Measurements from ENCODE around the gene CIROP.

The CIROP gene

DNA sequence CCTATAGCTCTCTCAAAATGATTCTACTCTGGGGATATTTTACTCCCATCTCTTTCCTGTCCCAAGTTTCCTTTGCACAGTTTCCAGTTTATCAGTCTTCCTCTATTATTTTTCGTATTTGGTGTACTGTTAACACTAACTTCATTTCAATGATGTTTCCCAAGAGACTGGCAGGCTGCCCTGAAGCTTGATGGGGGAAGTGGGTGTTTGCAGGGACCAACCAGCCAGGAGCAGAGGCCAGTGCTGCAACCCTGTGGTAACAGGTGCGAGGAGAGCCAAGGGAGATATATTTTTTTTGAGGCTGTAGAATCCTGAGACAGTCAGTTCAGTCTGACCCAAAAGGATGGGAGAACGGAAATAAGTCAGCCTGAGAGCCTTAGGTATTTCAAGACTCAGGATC, 26.1 kb upstream of the CIROP start:
- no peak for DNase-seq

DNA sequence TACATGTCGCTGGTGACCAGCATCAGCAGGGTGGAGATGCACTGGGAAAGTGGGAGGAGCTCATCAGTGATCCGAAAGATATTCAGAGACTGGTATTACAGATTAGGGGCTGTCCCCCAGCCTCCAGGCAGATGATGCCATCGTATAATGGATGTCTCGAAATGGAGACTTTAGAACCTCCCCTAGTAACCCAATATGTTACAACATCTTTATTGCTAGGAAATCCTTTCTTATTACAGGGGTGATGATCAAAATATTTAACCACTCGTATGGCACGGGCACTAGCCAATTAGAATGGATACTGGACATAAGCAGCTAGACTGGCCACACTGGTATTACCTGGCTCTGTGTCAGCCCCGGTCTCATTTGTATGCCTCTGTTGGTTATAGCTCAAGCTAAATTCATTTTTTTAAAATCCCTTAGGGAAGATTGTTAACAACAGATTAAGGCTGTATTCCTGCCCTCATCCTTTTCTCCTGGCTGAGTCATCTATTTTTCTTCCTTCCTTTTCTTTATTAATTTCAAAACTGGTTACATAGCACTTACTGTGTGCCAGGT, 25.0 kb upstream of the CIROP start:
- DNase-seq, result no peak

DNA sequence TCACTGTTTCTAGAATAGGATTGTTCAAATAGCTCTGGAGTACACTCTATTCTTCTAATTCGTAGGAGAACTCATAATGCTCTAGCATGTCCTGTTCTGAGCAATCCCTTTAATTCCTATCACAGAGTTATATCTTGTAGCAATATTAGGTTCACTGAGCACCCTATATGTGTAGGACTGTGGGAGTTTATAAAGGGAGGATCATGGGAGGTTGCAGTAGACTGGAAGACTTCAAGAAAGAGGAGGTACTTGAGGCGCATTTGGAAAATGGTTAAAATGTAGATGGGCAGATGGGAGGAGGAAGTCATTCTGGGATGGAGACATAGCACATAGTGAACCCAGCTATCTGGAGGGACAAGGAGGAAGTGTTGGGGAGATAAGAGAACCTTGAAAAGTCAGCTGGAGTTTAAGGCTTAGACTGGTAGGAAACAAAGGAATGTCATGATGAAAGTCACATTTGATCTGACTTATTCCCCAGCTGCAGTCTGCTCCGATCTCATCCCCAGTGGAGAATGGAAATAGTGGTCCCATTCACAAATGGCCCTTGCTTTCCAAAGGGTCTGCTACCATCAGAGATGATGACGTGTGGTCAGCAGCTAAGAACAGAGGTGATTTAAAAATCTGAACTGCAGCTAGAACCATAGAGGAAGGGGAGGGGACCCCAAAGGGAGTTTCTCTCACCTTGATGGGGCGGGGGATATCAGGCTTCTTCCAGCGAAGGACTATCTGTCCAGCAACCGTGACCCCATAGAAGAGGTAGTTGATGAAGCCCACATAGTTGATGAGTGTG, 24.4 kb upstream of the CIROP start:
- DNase-seq, result no peak

DNA sequence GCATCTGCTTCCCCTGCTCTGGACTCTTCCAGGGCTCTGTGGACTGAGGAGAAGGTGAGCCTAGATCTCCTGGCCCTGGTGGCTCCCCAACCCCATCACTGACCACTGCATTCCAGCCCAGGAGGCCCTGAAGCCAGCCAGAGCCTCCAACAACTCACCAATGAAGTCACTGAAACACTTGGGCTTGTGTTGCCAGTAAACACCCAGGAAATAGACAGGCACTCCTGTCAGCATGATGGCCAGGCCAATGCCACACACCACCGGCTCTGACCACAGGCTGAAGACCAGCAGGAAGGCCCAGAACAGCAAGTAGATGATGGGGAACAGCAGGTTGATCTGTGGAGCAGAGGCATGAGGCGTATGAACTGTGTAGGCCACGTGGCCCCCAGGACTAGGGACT, 23.1 kb upstream of the CIROP start:
- no peak for DNase-seq

DNA sequence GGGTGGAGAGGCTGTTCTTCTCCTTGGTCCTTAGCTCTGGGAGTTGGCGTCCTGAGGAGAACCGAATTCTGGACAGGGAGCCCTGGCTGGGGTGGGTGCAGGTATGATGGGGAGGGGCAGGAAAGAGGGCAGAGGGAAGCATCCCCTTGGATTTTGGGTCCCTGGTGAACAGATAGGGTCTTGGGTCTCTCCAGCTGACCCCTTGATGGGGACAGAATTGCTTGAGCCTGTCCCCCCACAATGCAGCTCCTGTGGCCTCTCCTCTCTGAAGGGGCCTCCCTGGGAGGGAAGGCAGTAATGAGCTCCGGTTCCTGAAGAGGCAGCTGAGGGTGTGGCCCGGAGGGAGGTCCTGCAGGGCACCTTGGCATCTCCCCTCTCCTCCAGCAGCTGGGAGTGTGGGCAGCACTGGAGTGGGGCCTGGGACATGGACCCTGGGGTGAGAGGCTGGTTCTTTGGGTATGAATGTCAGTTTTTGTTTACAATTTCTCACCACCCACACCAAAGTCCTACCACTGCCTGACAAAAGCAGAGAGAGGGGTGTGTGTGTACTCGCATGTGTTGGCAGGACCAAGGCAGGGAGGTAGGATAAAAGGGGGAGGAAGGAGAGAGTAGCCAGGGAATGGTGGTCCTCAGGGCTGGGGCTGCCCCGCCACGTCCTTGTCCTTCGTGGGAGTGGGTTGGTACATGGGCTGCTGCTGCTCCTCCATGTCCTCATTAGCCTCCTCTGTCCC, 21.9 kb upstream of the CIROP start:
- DNase-seq, result no peak

DNA sequence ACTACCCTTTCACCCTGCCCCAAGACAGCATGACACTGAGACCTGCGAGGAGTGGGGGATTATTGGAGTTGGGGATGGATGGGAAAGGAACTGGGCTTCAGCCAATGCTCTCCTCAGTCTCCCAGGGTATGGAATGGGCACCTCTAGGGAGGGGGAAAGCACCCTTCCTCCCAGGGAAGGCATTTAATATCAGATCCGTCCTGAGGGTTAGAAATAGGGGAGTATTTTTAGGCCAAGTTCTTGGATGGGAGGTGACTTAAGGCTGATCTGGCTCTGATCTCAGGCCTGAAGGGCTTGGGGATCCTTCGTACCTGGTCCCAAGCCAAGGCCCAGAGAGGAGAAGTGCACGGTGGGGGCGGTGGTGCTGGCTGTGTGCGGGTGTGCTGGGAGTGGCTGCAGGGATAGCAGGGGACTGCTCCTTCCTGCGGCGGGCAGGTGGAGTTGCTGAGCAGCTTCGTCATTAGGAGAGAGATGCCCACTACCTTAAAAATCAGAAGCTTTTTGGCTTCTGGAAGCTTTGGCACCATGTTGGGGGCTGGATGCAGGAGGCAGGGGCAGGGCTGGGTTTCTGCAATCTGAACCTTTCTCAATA, 21.2 kb upstream of the CIROP start:
- DNase-seq, result no peak

DNA sequence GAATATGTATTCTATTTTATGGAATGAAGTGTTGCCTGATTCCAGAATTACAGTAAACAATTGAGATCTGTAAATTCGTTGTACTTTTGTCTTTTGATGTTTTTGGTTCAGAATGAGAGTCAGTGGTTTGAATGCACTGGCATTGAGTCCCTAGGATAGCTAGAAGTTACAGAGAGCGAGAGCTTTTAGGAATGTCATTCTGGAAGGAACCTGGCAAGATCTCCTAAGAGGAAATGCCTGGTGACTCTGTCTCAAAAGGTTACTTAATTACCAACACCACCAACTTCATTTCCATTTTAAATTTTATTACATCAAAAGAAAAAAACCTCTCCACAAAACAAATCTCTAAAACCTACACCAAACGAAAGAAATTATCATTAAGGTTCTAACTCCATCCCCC, 20.2 kb upstream of the CIROP start:
- DNase-seq, result no peak

DNA sequence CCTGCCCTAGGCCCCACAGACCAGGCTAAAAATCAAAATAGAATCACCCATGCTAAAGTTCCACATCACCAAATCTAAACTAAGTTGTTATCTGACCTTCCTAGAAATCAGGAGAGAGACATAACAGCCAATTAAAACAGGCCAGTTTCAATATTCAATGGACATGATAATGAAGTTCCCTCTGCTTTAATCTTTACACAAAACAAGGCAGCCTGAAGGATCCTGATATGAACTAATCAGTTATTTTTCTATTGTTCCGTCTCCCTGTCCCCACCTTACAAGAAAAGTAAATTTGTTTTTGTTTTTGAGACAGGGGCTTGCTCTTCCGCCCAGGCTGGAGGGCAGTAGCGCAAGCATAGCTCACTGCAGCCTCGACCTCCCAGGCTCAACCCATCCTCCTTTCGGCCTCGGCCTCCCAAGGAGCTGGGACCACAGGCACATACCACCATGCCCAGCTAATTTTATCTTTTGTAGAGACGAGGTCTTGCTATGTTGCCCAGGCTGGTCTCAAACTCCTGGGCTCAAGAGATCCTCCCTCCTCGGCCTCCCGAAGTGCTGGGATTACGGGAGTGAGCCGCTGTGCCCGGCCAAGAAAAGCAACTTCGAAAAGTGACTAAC, 19.7 kb upstream of the CIROP start:
- DNase-seq, result no peak

DNA sequence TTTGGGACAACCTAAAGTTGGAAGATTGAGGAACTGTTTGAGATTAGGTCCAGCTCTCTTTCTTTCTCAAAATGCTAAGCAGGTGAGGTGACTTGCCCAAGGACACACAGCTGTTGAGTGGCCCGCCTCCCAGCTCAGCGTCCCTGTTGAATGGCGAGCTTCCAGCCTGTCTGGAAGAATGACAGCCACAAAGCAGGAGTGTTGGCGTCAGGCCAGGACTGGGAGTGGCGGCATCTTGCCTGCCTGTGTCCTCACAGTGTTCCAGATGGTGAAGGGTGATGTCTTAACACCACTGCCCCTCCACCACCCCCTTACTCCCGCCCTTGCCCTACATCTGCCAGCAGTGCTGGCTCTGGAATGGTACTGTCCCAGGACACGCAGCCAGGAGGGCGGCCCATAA, 18.6 kb upstream of the CIROP start:
- no peak for DNase-seq

DNA sequence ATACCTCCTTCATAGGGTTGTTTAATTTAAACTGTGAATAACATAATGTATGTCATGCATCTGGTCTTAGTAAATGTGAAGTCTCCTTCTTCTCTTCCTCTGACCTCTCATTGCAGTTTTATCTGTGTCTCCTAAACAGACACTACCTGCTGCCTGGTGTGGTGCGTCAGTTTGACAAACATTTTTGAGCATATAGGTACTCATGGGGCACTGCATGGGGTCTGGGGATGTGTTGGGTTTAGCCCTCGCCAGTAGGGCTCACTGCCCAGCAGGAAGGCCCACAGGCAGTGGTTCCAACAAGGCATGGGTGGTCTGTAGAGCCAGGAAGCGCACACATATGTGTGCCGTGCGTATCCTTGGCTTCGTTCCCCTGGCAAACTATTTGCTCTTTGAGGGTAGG, 17.3 kb upstream of the CIROP start:
- DNase-seq, result no peak

DNA sequence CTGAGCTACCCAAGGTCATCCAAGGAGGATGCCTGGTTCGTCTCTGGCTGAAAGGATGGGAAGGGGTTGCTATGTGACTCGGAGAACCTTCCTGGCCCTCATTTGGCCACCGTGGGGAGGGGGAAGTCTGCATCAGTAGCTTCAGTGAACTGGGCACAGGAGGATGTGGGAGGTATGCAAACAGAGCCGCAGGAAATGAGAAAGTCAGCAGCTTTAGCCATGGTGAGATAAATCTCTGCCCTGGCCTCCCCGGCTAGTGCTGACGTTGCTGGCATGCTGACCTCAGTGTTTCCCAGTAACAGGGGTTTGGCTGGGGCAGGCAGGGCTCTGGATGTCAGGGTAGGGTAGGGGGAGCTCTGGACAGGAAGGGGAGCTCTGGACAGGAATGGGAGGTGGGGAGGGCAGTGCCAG, 16.6 kb upstream of the CIROP start:
- DNase-seq, result peak; percentile 12

DNA sequence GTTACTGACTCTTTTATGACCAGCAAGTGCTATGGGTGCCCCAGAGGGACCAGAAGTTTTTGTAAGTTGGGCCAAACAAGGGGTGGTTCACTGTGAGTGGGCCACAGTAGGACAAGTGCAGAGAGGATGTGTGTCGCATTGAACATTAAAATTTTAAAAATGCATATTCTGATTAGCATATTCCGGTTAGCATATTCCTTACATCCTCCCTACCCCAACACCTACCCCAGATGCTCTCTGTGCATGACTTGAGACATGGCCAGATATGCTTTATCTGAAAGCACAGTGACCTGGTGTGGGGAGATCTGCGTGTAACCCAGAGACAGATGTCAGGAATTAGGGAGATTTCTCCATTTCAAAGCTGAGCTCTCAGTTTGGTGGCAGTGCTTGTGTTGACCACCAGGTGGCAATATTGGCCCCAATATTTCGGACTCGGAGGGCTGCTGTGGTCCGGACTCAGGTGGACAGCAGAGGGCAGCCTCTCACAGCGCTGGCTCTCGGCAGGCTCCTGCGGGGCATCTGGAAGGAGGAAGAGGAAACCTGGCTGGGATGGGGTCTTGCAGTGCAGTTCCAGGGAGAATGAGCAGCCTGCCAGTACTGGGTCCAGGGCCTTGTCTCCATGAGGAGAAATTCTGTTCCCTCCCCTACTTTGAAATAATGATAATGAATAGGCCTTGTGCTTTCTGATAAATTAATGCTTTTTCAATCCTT, 15.9 kb upstream of the CIROP start:
- DNase-seq, result peak; percentile 87

DNA sequence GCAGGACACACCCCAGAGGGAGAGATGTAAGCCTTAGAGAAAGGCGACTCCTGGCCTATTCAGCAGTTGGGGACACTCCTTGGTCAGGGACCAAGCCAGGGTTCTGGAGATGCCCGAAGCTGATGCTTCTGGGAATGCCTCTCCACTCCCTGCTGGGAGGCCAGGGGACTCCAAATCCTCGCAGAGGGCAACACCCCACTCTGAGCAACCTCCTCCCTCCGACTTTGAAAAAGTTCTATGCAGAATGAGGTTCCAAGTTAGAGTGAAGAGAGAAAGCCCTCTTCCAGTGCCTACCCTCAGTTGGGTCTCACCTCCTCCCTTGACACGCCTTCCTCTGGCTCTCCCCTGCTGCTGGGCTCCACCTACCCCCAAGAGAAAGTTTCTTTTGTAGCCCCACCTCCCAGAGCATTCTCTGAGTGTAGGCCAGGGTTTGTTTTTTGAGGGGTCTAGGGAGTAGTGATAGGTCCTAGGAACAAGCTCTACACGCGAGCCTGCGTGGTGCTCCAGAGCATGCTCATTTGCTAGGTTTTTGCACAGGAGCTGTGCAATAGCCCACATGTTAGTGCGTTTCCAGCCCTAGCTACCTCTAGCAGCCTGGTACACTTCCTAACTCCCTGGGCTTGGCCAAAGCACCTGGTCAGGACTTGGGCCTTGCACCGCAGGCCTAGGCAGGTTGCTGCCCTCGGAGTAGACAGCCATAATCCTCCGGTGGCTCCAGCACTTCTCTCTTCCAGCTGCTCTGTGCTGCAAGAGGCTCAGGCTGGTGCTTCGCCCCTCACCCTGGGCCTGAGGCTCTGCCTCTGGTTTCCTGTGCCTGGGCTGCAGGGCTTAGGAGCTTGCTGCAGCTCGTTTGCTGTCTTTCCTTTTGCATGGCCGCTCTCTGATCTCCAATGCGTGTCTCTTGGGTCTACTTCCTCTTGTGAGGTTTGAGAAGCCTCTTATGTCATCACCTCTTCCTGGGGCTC, 14.9 kb upstream of the CIROP start:
- peak; percentile 31 for DNase-seq

DNA sequence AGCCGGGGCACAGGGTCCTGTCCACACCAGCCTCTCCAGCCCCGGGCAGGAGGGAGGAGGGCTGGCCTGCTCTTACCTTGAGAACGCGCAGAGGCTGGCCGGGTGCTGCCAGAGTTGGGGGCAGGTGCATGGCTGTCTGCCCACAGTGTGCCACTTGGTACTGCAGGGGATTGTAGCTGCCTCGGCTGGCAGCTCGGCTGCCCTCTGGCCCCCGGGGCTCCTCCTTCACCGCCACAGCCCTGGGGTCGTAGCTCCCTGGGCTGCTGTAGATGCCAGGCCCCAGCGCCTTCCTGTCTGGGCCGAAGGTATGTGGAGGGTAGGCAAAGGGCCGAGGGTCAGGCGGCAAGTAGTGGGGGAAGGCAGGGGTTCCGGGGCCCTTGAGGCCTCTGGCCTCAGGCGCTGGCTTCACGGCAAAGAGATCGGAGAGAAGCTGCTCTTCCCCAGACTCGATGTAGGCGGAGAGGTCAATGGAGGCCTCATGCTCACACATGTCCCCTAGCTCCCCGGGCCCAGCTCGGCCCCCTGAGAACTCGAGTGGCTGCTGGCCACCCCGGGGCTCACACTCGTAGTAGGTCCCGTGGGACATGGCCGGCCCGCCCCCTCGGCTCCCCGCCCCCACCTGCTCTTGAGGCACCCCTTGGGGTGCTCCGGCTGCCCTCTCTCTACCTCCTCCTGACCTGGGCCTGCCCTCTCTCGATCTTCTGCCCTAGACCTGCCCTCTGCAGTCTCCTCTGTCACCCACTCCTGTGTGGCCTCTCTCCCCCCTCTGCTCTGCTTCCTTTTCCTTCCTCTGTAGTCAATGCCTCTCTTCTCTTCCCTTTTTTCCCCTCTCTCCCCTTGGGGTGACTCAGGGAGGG, 13.9 kb upstream of the CIROP start, which contains the start of gene CEBPE:
CEBPE (minus strand) TSS at position 750 of the 857 bp plus-strand sequence; CDS start at position 586, 164 bp downstream.
- no peak for DNase-seq

DNA sequence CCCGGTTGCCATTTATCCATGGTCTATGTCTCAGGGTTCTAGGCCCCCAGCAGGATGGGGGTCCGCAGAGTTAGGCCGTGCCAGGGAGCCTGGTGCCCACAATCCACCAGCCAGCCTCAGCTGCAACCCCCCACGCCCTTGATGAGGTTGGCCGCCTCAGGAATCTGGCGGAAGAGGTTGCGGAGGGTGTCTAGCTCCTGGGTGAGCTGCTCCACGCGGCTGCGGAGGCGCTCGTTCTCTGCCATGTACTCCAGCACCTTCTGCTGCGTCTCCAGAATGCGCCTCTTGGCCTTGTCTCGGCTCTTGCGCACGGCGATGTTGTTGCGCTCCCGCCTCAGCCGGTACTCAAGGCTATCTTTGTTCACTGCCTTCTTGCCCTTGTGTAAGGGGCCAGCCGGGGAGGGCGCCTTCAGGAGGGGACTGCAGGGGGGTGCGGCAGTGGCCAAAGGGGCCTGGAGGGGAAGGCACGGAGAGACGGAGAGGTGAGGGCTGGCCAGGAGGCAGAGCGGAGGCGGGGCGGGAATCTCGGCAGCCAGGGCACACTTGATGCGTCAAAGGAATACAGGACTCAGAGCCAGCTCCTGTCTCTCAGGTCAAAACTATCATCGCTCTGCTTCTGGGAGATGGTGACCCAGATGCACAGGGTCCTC, 12.7 kb upstream of the CIROP start:
- no peak for DNase-seq

DNA sequence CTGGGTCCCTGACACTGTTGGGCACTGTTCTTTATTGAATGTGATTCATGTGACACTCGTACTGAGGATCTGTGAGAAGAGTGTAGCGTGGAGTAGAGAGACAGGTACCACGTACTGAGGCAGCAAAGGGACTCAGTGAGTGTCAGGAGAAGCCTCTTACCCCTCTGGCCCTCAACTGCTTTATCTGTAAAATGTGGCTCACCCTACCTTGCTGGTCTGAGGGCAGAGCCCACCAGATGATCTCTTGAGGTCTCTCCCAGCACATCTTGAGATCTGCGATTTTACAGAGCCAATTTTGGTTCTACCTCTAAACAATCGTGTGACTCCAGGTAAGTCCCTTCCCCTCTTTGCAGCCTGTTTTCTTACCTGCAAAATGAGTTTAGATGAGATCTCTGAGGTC, 11.1 kb upstream of the CIROP start:
- DNase-seq, result no peak

DNA sequence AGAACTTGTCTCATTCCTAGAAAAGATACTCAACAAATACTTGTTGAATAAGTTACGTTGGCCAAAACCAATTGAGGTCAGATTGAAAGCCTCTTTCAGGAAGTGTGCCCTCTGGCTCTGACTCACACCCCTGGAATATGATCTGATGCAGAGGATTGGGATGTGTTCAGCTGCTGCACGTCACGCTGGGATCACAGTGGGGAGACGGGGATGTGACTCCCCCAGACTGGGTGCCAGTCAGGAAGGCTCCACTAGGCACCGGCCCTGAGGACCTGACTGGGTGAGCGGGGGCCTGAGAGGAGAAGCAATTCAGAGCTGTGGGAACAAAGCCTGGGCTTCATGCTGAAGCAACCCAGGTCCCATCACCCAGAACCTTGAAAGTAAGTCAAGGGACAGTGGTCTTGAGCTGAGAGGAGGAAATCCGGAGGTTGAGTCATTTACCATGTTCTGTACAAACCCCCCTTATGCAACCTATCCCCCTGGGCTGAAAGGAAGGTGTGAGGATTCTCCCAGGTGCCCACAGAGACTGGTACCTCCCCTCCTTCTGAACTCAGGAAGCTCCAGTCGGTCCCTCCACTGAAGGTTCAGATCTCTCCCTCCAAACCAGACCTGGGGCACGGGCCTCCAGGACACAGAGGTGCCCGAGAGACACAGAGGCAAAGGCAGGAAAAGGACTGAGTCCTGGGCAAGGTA, 10.4 kb upstream of the CIROP start:
- DNase-seq, result no peak

DNA sequence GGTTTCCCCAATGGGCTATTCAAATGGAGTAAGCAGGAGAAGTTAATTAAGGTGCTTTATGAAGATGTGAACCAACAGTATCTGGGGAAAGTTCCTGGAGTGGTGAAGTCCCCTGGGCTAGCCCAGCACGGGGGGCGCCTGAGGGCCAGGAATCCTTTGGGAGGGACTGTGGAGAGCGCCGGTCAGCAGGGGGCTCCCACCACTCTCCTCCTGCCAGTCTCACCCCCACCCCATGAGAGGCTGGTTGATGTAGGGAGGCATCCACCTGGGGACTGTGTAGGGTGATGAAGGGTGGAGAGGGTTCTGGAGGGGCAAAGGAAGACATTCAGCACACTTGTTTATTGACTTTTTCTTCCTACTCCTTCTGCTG, 9.9 kb upstream of the CIROP start:
- DNase-seq, result no peak

DNA sequence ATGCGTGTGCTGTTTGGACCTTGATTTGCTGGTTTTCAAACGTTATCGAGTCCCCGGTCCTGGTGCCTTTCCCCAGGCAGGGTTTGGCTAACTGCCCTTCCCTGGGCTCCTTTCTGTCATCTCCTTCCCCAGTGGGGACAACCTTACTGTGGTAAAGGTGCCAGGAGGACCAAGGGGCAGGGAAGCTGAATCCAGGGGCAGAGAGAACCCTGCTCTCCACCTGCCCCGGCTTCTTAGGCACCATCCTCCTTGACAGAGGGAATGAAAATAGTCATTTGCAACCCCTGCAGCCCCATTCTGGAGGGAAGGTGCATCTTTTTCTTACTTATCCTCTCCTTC, 9.3 kb upstream of the CIROP start:
- no peak for DNase-seq

Measured in stimulated activated CD4-positive, alpha-beta T cell treated with anti-CD3 and anti-CD28 coated beads, Interleukin-15, amount 100 ng/mL, for 24 hours (primary cell).